Measurements from ENCODE around the gene PGBD5. TPM values are rescaled to one million over a fixed set of nuclear protein-coding genes. Genes with fewer than 3 reads are reported as not detected.

The PGBD5 gene
- total RNA-seq, 1 donor from 2014 or later: 16.2 TPM

- TF ChIP-seq CTCF (IDR thresholded peaks at IDR 0.05; ENCODE audit: unreplicated experiment): no peak
- H3K27me3 Mint-ChIP-seq: peaks cover 9% of the 10 kb centered on the region
- no peak overlapping the region for H3K4me3 Mint-ChIP-seq (ENCODE audit: low read depth)
- peaks cover 5% of the 10 kb centered on the region for H3K4me1 Mint-ChIP-seq (ENCODE audit: low read depth)
- H3K9me3 Mint-ChIP-seq (ENCODE audit: low read depth): no peaks in the 10 kb centered on the region
- no peak for DNase-seq (ENCODE audit: low spot score, unreplicated experiment)
- H3K36me3 Mint-ChIP-seq (ENCODE audit: insufficient read depth): peaks cover 12% of the 10 kb centered on the region
- peak overlapping the region; percentile 13 for H3K27ac Mint-ChIP-seq
Observed at GRCh38 chr1:230286166-230286889, 139.8 kb downstream of the PGBD5 start.

GRCh38 chr1:230285351-230285750, 140.8 kb downstream of the PGBD5 start:
- no peak for TF ChIP-seq CTCF (IDR thresholded peaks at IDR 0.05; ENCODE audit: unreplicated experiment)
- Mint-ChIP-seq H3K36me3 (ENCODE audit: insufficient read depth) (peaks cover 12% of the 10 kb centered on the region), H3K27ac (no peak overlapping the region), H3K4me3 (ENCODE audit: low read depth) (no peak overlapping the region), H3K4me1 (ENCODE audit: low read depth) (peaks cover 5% of the 10 kb centered on the region), H3K9me3 (ENCODE audit: low read depth) (no peaks in the 10 kb centered on the region), H3K27me3 (peaks cover 4% of the 10 kb centered on the region)
- DNase-seq (ENCODE audit: low spot score, unreplicated experiment): no peak

- H3K27me3 Mint-ChIP-seq: peaks cover 4% of the 10 kb centered on the region
- H3K27ac Mint-ChIP-seq: no peak overlapping the region
- no peak overlapping the region for H3K4me3 Mint-ChIP-seq (ENCODE audit: low read depth)
- peaks cover 5% of the 10 kb centered on the region for H3K4me1 Mint-ChIP-seq (ENCODE audit: low read depth)
- no peak for TF ChIP-seq CTCF (IDR thresholded peaks at IDR 0.05; ENCODE audit: unreplicated experiment)
- no peak for DNase-seq (ENCODE audit: low spot score, unreplicated experiment)
- H3K36me3 Mint-ChIP-seq (ENCODE audit: insufficient read depth): peaks cover 12% of the 10 kb centered on the region
- no peaks in the 10 kb centered on the region for H3K9me3 Mint-ChIP-seq (ENCODE audit: low read depth)
Observed at GRCh38 chr1:230284891-230285290, 141.2 kb downstream of the PGBD5 start.

- Mint-ChIP-seq H3K9me3 (ENCODE audit: low read depth) (no peaks in the 10 kb centered on the region), H3K4me1 (ENCODE audit: low read depth) (peaks cover 5% of the 10 kb centered on the region), H3K36me3 (ENCODE audit: insufficient read depth) (peaks cover 16% of the 10 kb centered on the region), H3K27me3 (peaks cover 4% of the 10 kb centered on the region), H3K27ac (no peak overlapping the region), H3K4me3 (ENCODE audit: low read depth) (no peak overlapping the region)
- TF ChIP-seq CTCF (IDR thresholded peaks at IDR 0.05; ENCODE audit: unreplicated experiment): no peak
- no peak for DNase-seq (ENCODE audit: low spot score, unreplicated experiment)
Observed at GRCh38 chr1:230283678-230284077, 142.5 kb downstream of the PGBD5 start.

GRCh38 chr1:230282157-230282556, 144.0 kb downstream of the PGBD5 start:
- no peak overlapping the region for H3K27ac Mint-ChIP-seq
- H3K9me3 Mint-ChIP-seq (ENCODE audit: low read depth): no peaks in the 10 kb centered on the region
- peaks cover 17% of the 10 kb centered on the region for H3K36me3 Mint-ChIP-seq (ENCODE audit: insufficient read depth)
- no peak for TF ChIP-seq CTCF (IDR thresholded peaks at IDR 0.05; ENCODE audit: unreplicated experiment)
- no peak overlapping the region for H3K4me3 Mint-ChIP-seq (ENCODE audit: low read depth)
- H3K4me1 Mint-ChIP-seq (ENCODE audit: low read depth): peaks cover 6% of the 10 kb centered on the region
- no peaks in the 10 kb centered on the region for H3K27me3 Mint-ChIP-seq
- DNase-seq (ENCODE audit: low spot score, unreplicated experiment): no peak
